Rectal smooth muscle tissue (tissue), 1 donor: ENCODE results near the gene CHST1.

Experiments
- H3K27ac ChIP-seq: one replicate; pipeline ENCODE4 v1.7.0; 2013; ENCODE audit warnings: low read depth, low read length, inconsistent platforms
- H3K27me3 ChIP-seq: one replicate; pipeline ENCODE4 v1.7.0; 2013; ENCODE audit warnings: low read length; ENCODE audit not compliant: control insufficient read depth, insufficient read depth
- H3K36me3 ChIP-seq: one replicate; pipeline ENCODE4 v1.7.0; 2013; ENCODE audit warnings: low read length; ENCODE audit not compliant: control insufficient read depth, insufficient read depth
- H3K4me1 ChIP-seq: one replicate; pipeline ENCODE4 v1.7.0; 2013; ENCODE audit warnings: low read length; ENCODE audit not compliant: control insufficient read depth, insufficient read depth
- H3K4me3 ChIP-seq: one replicate; pipeline ENCODE4 v1.7.0; 2013; ENCODE audit warnings: low read length
- H3K9ac ChIP-seq: one replicate; pipeline ENCODE4 v1.7.0; 2013; ENCODE audit warnings: low read length

CHST1 gene

DNA sequence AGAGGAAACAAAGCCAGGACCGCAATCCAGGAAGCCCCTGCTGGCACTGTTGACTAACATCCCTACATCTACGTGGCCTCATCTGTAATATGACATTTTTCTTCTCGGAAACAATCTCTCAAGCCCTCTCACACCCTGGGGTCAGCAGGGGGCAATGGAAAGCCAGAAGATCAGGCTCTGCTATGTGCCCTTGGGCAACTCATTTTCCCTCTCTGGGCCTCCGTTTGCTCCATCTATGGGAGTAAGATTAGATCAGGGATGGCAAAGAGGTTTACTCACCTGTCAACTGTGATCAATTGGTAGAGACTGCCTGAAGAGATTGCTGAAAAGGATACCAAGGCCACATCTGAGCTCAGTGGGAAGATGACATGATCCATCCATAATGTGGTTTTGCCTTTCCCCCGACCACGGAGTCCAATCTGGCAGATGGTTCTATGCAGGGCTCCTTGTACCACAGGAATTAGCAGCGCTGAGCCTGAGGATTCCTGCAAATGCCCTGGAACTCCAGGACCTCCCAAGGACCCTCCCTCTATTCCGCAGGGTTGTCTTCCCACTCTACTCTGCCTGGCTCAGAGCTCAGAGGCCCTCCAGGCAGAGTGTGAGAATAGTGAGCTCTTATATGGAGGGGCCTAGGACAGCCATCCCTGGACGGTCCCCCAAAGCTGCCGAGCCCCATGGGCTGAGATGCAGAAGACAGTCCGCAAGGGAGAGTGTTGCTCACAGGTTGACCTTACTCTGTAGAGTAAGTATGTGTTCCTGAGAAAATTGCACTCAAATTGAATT is 66.1 kb downstream of the CHST1 start:
- Histone ChIP-seq H3K9ac (no peak overlapping the region), H3K4me1 (no peaks in the 10 kb centered on the region), H3K4me3 (no peak overlapping the region), H3K27me3 (peaks cover 7% of the 10 kb centered on the region), H3K27ac (no peak overlapping the region), H3K36me3 (no peaks in the 10 kb centered on the region)
